GM11168 (cell line): Measurements from ENCODE around the gene SCP2.
"Not testable (repeated sequence)": the region's sequence is repeated elsewhere in the genome, so short reads cannot be mapped to it uniquely, and the experiment has no call there.

Experiments used
- in situ Hi-C: fragments of 300-500 bp; cut with MboI; formaldehyde crosslinking; loops from one replicate; pipeline ENCODE4 v1.12.0; 2022; ENCODE audit warnings: low sequenced_read_pairs; ENCODE audit not compliant: unreplicated experiment

SCP2 gene

DNA sequence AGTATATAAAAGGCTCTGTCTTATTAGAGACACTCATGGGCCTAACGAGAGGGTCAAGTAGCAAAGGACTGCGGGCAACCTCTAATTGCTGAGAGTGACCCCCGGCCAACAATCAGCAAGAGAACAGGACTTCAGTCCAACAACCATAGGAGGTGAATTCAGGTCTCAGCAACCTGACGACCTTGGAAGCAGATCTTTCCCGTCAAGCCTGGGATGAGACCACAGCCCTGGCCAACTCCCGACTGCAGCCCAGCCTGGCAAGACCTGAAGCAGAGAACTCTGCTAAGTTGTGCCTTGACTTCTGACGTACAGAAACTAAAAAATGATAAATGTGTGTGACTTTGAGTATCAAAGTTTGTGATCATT lies 11.2 kb upstream of the SCP2 start:
- in situ Hi-C loops, result no loop called here

DNA sequence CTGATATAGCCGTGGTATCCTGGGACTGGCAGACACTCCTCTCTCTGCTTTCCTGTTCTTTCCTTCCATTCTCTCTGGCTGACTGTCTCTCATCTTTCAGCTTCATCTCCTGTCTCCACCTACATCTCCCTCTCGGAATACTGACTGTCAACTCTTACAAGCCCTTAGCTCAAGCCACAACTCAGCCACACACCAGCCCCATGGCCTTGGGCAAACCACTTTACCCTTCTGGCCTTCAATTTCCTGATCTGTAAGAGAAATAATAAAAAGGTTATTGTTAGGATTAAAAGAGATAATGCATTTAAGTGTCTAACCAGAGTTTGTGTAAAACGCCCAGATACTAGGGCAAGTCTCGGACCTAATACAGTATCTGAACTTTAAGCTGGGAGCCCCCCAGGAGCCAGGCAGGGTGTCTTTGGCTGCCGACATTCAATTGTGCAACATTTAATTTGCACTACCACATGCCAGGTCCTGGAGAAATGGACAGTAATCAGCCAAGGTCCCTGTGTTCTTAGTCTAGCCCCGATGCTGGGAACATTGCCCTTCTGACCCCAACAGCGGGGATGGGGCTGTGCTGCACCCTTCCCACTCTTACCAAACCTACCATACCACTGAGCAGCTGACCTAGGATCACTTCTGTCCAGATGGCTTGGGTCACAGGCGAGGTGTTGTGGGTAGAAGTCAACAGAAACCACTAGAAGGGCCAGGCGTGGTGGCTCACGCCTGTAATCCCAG lies 10.7 kb upstream of the SCP2 start:
- in situ Hi-C loops, result no loop called here

DNA sequence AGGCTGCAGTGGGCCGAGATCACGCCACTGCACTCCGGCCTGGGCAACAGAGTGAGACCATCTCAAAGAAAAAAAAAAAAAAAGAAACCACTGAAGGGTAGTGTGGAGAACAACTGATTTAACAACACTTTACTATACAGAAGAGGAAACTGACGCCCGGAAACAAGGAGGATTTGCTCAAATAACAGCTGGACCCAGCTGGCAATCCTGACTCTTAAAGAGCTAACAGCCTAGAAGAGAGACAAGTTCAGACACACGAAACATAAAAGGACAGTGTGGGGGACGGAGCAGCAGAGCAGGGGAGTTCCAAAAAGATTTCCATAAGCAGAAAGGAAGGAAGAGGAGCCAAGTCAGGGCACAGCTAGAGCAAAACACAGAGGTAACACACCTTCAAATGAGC lies 9.9 kb upstream of the SCP2 start:
- in situ Hi-C loops, result no loop called here

DNA sequence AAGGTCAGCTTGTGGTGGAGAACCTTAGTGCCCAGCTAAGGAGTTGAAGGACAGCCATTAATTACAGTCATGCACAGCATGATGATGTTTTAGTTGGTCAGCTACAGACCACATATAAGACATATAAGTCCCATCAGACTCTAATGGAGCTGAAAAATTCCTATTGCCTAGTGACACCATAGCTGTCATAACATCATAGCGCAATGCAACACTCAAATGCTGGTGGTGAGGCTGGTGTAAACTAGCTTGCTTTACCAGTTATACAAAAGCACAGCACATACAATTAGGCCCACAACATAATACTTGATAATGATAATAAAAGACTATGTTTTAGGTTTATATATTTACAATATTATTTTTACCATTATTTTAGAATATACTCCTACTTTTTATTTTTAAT lies 9.5 kb upstream of the SCP2 start:
- in situ Hi-C loops, result no loop called here

DNA sequence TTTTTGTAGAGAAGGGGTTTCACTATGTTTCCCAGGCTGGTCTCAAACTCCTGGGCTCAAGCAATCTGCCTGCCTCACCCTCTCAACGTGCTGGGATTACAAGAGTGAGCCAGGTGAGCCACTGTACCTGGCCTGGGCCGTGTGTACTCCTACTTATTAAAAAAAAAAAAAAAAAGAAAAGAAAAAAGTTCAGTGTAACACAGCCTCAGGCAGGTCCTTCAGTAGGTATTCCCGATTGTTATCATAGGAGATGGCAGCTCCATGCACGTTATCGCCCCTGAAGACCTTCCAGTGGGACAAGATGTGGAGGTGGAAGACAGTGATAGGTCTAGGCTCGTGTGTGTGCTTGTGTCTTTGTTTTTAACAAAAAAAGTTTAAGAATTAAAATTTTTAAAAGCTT lies 8.9 kb upstream of the SCP2 start:
- in situ Hi-C loops, result no loop called here

DNA sequence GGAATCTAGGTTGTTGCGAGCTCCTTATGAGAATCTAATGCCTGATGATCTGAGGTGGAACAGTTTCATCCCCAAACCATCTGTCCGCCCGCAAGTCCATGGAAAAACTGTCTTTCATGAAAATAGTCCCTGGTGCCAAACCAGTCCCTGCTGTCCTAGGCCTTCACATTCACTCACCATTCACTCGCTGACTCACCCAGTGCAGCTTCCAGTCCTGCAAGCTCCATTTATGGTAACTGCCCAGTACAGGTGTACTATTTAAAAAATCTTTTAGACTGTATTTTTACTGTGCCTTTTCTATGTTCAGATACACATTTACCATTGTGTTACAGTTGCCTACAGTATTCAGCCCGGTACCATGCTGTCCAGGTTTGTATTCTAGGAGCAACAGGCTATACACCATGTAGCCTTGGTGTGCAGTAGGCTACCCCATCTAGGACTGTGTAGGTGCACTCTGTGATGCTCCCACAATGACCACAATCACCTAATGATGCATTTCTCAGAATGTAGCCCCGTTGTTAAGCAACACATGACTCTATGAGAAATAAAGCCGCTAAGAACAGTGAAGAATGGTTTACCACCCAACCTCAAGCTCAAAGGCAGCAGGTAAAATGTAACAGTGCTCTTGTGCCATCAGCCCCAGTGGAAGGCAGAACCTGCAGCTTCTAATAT lies 7.9 kb upstream of the SCP2 start:
- in situ Hi-C loops, result no loop called here

DNA sequence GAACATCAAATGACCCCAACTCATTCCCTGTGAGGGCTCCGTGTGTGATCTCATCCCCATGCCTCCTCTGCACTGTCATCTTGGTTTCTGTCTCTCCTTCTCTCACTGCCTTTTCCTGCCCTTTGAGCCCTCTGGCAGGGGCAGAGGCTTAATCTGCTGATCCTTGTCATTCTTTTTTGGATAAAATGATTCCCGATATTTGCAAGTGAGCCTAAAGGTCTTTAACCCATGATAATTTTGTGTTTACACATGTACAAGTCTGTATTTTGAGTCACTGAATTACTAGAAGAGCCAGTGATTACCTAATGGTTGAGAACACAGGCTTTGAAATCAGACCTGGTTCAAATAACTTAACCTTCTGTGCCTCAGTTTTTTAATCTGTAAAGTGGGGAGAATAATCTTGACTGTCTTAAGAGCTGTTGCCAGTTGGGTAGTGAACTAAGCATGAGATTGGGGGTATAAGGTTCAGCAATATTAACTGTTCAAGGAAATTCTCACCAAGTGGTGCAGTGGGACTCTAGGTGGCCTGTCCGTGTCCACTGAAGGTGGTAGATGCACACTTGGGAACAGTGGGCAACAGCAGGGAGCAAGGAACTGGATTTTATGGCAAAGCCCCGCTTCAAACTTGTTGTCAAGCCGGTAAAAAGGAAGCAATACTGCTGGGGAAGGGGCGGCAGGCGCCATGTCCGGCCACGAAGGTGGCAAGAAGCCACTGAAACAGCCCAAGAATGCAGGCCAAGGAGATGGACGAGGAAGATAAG lies 7.2 kb upstream of the SCP2 start:
- in situ Hi-C loops, result loop anchor here (10.0 kb wide), 1 partner anchor 215 kb away; no protein-coding TSS in a partner anchor

DNA sequence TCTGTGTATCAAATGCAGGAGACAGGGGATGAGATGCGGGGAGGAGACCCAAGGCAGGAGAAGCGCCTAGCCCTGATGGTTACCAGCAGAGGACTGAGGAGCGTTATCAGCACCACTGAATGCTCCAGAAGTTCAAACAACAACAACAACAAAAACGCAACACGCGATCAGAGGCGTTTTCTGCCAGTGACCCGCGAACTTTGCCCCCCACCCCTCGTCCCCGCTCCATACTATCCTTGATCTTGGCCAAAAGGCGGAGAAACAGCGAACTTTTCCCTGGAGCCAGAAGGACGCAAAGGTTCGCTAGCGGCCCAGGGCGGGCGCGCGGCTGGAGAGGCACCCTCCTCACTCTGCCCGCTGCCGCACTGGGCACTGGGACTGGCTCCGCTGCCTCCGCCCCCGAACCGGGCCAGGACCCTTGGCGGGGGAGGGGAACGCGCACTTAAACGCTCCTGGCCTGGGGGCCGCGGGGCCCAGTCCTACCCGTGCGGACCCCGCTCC lies 6.2 kb upstream of the SCP2 start:
- in situ Hi-C loops, result loop anchor here (10.0 kb wide), 1 partner anchor 216 kb away; no protein-coding TSS in a partner anchor

DNA sequence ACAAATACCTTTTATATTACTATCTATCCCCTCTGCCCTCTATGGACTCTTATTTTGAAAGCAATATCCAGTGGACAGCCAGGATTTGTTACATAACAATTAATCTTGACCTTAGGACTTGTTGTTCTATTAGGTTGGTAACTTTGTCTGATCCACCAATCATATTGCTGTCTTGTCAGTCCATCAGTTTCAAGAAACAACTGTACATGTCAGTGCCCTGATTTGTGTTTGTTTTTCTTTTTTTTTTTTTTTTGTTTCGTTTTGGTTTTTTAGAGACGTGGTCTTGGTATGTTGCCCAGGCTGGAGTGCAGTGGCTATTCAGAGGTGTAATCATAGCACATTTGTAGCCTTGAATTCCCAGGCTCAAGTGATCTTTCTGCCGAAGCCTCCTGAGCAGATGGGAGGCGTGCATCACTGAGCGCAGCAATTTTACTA lies 1.5 kb upstream of the SCP2 start:
- in situ Hi-C loops, result loop anchor here (10.0 kb wide), 1 partner anchor 221 kb away; no protein-coding TSS in a partner anchor

DNA sequence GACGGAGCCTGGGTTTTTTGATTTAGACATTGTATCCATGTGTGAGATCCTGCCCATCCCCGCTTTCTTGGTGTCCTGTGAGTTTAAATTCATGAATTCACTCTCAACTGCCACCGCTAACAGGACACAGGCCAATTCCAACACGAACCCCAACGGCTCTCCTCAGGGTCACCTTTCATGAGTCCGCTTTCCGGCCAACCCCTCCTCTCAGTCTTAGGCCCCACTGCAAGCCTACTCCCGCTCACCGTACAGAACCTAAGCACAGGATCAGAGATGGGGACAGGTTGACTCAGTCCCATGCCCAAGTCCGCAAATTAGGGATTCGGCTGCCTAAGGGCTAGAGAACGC lies 238 bp upstream of the SCP2 start:
- in situ Hi-C loops, result loop anchor here (10.0 kb wide), 1 partner anchor 222 kb away; no protein-coding TSS in a partner anchor

DNA sequence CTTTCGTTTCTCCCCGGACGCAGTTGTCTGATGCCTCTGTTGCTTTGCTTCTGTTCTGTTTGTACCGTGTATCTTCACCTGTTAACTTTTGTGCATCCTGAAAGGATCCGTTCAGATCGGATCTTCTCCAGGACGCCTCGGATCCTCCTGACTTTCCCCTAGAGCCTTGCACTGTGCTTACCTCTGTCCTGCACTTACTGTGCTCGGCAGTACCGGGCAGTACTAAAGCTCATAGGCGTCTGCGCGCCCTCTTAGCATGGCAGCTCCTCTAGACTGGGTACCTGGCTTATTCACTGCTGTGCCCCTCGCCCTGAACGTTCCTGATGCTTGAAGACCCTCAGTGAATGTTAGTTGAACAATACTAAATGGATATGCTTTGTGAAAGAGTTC lies 934 bp downstream of the SCP2 start:
- in situ Hi-C loops, result loop anchor here (10.0 kb wide), 1 partner anchor 223 kb away; no protein-coding TSS in a partner anchor

DNA sequence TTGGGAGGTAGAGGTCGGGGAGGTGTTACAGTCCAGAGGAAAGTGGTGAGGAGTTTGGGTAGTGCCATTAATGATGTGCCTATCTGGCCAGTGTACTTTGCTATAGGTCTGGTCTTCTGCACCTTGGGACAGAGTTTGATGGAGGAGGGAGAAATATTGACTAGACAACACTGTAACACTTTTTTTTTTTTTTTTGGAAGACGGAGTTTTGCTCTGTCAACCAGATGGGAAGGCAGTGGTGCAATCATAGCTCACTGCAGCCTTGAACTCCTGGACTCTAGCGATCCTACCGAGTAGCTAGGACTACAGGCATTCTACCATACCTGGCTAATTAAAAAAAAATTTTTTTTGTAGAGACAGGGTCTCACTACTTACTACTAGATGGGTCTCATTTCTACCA lies 1.9 kb downstream of the SCP2 start:
- in situ Hi-C loops, result loop anchor here (10.0 kb wide), 1 partner anchor 224 kb away; no protein-coding TSS in a partner anchor

DNA sequence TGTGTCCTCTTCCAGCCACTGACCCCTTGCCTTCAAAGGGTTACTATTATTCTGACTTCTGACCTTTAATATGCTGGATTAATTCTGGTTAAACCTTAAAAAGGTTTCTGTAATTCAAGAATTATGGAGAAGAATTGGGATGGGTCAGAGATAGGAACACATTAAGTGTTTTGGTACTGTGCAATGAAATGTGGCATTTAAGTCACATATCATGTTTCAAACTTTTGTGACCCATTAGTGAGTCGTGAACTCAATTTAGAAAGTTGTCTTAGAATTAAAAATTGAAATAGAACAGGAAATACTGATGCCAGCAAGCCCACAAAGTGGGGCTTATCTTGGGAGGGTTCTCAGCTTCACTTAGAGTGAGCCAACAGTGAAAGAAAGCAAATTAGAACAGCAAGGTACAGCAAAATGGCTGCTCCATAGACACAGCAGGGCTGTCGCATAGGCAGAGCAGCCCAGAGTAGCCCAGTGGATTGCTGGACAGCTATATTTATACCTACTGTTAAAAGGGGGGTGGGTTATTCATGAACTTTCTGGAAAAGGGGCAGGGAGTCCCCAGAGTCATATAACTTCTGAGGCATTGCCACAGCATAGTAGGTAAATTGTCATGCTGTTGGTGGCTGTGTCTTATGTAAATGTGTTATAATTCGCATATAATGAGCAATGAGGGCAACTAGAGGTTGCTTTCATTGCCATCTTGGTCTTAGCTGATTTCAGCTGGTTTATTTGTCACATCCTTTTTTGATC lies 10.5 kb downstream of the SCP2 start:
- in situ Hi-C loops, result no loop called here

DNA sequence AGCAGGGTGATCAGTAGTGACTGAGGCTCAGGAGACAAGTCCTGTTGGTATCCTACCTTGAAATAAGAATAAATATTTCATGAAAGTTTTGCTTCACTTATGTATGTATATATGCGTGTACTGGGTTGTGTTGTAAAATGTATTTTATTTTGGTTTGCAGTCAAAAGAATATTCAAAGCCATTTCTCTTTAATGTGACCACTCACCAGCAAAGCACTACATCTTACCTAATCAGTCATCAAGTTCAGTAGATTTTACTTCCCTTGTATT lies 11.0 kb downstream of the SCP2 start:
- in situ Hi-C loops, result no loop called here

DNA sequence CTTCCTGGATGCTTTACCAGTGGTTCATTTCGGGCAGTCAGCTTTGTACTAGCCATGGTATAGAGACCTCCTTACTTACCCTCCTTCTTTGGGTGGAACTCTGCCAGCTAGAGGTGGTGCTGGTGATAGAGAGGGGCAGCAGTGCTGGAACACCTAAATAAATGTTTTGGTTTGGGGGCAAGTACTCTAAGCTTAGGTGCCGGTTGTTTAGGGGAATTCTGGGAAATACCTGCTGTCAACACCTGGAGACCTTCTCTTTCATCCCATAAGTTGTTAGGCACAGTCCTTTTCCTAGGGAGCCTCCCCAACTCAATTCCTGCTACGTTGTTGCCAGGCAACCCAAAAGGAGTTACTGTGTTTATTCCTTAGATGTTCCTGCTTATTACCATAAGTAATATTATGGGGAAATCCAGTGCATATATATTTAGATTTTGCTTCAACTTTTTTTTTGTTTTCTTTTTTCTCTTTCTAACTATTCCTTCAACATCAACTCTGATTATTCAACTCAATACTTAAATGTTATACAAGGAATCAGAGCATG lies 16.9 kb downstream of the SCP2 start:
- in situ Hi-C loops, result no loop called here

DNA sequence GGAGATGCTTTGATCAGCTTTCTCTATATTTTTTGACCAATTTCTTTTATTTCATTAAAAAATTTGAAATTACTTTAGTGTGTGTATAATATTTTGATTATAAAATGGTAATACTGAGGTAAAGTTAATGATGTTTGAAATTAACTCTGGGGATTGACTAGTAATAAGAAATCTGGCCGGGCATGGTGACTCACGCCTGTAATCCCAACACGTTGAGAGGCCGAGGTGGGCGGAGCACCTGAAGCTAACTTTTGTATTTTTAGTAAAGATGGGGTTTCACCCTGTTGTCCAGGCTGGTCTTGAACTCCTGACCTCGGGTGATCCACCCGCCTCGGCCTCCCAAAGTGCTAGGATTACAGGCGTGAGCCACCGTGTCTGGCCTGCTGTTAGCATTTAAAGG lies 17.5 kb downstream of the SCP2 start:
- in situ Hi-C loops, result no loop called here

DNA sequence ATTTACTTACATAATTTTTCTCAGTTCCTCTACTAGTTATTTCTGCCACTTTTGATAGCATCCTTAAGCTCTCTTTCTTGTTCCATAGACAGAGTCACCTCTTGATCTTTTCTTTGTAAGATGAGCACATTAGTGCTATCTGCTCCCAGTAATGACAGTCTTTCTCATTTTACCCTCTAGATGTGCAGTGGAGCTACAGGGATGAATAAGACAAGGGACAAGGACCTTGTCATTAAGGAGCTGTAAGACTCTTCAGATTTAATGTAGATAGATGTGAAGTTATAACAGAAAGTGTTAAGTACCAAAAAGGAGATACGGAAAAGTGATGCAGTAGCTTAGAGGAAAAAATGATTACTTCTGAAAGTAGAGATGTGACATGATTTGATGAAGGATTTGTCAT lies 20.4 kb downstream of the SCP2 start:
- in situ Hi-C loops, result no loop called here

DNA sequence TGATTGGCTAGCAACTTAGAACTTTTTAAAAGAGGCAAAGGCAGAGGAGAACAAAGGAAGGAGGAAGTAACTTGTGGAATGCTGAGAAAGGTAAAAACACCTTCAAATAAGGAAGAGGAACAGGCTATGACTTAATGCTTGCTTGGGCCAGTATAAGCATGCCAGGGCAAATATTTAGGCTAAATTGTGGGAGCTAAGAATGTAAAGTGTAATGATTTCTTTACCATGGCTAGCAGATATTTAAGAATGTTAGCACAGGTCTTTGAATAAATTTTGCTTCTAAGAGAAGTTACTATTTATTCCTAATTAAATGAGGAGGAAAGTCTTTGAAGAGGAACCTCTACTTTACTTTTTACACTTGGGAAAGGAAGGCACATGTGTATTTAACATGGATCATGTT lies 22.5 kb downstream of the SCP2 start:
- in situ Hi-C loops, result not testable (repeated sequence)

DNA sequence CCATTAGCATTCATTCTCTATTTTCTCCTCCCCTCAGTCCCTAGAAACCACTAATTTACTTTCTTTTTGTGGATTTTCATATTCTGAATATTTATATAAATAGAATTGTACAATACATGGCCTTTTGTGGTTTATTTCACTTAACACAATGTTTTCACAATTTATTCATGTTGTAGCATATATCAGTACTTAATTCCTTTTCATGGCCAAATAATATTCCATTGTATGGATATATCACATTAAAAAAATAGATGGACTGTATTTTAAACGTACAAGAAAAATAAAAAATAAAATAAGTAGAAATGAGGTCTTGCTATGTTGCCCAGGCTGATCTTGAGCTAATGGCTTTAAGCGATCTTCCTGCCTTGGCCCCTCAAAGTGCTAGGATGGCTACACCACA lies 25.0 kb downstream of the SCP2 start:
- in situ Hi-C loops, result no loop called here
